Measurements from ENCODE around the gene CCDC85C. TPM values are rescaled to one million over a fixed set of nuclear protein-coding genes. Genes with fewer than 3 reads are reported as not detected.

The CCDC85C gene
- total RNA-seq, 1 experiment from 2014 or later, result 36.4 TPM

DNA sequence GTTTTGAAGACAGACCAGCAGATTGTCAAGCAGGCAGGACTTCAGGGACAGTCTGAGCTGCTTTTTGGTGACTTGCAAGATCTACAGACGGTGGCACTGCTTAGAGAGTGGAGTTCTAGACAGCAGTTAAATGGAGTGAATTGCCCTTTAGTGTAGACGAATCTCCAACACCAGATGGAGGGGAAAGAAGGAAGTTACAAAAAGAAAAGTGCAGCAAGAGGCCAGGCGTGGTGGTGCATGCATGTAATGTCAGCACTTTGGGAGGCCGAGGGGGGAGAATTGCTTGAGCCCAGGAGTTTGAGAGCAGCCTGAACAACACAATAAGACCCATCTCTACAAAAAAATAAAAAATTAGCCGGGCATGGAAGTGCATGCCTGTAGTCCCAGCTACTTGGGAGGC lies 32.5 kb upstream of the CCDC85C start:
- Histone ChIP-seq H3K9ac (ENCODE audit: low read length) (no peak overlapping the region), H3K4me1 (ENCODE audit: insufficient read depth, low read length) (no peaks in the 10 kb centered on the region), H3K79me2 (ENCODE audit: low read length) (no peaks in the 10 kb centered on the region), H3K27me3 (ENCODE audit: low read length) (no peaks in the 10 kb centered on the region), H3K9me3 (ENCODE audit: low read length) (no peaks in the 10 kb centered on the region), H3K4me2 (ENCODE audit: low read length) (no peak overlapping the region), H3K4me3 (ENCODE audit: low read length) (no peak overlapping the region), H3K36me3 (ENCODE audit: low read depth, low read length) (no peaks in the 10 kb centered on the region), H2AFZ (ENCODE audit: low read length) (no peak overlapping the region), H3F3A (ENCODE audit: low read length, unreplicated experiment) (no peaks in the 10 kb centered on the region), H3K27ac (ENCODE audit: low read length) (no peak overlapping the region), H3K9me2 (replicated peaks; ENCODE audit: low read length) (no peaks in the 10 kb centered on the region), H4K20me1 (ENCODE audit: low read length) (no peaks in the 10 kb centered on the region)
- no TSS peak for BruUV-seq (replicated peaks)
- ChIA-PET POLR2A (ENCODE audit: unreplicated experiment) (no interaction called here), CTCF (no interaction called here)
- ATAC-seq, result no peak
- intact Hi-C loops (cut with micrococcal nuclease), result no loop called here
- DNase-seq, result peak; percentile 2
- no peak for TF ChIP-seq EZH2 (IDR thresholded peaks at IDR 0.05; ENCODE audit: low read length, unreplicated experiment)
- TF ChIP-seq, protein P1, sequence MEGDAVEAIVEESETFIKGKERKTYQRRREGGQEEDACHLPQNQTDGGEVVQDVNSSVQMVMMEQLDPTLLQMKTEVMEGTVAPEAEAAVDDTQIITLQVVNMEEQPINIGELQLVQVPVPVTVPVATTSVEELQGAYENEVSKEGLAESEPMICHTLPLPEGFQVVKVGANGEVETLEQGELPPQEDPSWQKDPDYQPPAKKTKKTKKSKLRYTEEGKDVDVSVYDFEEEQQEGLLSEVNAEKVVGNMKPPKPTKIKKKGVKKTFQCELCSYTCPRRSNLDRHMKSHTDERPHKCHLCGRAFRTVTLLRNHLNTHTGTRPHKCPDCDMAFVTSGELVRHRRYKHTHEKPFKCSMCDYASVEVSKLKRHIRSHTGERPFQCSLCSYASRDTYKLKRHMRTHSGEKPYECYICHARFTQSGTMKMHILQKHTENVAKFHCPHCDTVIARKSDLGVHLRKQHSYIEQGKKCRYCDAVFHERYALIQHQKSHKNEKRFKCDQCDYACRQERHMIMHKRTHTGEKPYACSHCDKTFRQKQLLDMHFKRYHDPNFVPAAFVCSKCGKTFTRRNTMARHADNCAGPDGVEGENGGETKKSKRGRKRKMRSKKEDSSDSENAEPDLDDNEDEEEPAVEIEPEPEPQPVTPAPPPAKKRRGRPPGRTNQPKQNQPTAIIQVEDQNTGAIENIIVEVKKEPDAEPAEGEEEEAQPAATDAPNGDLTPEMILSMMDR (conservative IDR thresholded peaks at IDR 0.05; ENCODE audit: low read depth, low read length), result no peak
- no peak for TF ChIP-seq EZH2phosphoT487 (IDR thresholded peaks at IDR 0.05; ENCODE audit: borderline replicate concordance, low read length)

DNA sequence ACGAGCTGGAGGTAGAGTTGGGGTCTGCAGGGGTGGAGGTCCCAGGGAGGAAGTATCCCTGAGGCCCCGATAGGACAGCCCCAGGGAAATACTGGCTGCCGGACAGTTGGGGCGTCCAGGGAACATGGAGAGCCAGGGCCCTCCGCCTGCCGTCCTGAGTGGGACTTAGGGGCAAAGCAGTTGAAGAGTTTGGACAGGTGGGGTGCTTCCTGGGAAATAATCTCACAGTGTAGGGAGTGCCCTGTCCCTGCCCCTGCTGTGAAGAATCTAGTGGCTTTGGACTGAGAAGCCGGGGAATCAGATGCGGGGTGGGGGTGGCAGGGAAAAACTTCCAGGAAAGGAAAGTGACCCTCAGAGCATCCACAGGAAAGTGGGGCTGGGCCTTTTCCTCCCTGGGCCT lies 31.1 kb upstream of the CCDC85C start:
- BruUV-seq (replicated peaks), result no TSS peak
- DNase-seq (no peak), ATAC-seq (no peak)
- no peaks in the 10 kb centered on the region for H3K27me3 ChIP-seq (ENCODE audit: low read length)
- no peak overlapping the region for H3K4me3 ChIP-seq (ENCODE audit: low read length)
- intact Hi-C loops (cut with micrococcal nuclease), result no loop called here
- no peaks in the 10 kb centered on the region for H3F3A ChIP-seq (ENCODE audit: low read length, unreplicated experiment)
- no peaks in the 10 kb centered on the region for H3K9me3 ChIP-seq (ENCODE audit: low read length)
- H3K36me3 ChIP-seq (ENCODE audit: low read depth, low read length), result no peaks in the 10 kb centered on the region
- H3K79me2 ChIP-seq (ENCODE audit: low read length), result no peaks in the 10 kb centered on the region
- H3K4me1 ChIP-seq (ENCODE audit: insufficient read depth, low read length), result no peaks in the 10 kb centered on the region
- H3K27ac ChIP-seq (ENCODE audit: low read length), result no peak overlapping the region
- CTCF ChIA-PET, result no interaction called here
- no peak overlapping the region for H3K4me2 ChIP-seq (ENCODE audit: low read length)
- H4K20me1 ChIP-seq (ENCODE audit: low read length), result no peaks in the 10 kb centered on the region
- H3K9me2 ChIP-seq (replicated peaks; ENCODE audit: low read length), result no peaks in the 10 kb centered on the region
- POLR2A ChIA-PET (ENCODE audit: unreplicated experiment), result no interaction called here
- TF ChIP-seq, protein P1 (conservative IDR thresholded peaks at IDR 0.05; ENCODE audit: low read depth, low read length), result no peak
- TF ChIP-seq EZH2 (IDR thresholded peaks at IDR 0.05; ENCODE audit: low read length, unreplicated experiment) (no peak), EZH2phosphoT487 (IDR thresholded peaks at IDR 0.05; ENCODE audit: borderline replicate concordance, low read length) (no peak)
- no peak overlapping the region for H2AFZ ChIP-seq (ENCODE audit: low read length)
- H3K9ac ChIP-seq (ENCODE audit: low read length), result no peak overlapping the region

DNA sequence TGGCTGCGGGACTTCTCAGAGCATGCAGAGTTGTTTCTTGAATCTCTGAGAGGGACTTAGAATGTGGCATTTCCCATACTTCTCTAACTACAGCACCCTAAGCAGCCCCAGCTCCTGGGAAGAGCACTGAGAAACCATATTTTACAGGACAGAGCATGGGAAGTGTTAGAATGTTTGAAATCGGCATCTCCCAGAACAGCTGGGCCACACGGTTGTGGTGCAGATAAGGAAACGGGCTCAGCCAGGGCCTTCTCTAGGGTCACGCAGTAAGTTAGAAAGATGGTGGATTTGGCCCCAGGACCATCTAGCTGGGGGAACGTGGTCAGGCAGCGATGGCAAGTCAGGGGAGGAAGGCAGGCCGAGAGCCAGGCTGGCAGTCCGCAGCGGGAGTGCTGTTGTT lies 30.4 kb upstream of the CCDC85C start:
- no peaks in the 10 kb centered on the region for H3K9me3 ChIP-seq (ENCODE audit: low read length)
- intact Hi-C loops (cut with micrococcal nuclease), result no loop called here
- no peaks in the 10 kb centered on the region for H3K79me2 ChIP-seq (ENCODE audit: low read length)
- no peak overlapping the region for H3K4me3 ChIP-seq (ENCODE audit: low read length)
- no peak overlapping the region for H3K4me2 ChIP-seq (ENCODE audit: low read length)
- no peaks in the 10 kb centered on the region for H3K9me2 ChIP-seq (replicated peaks; ENCODE audit: low read length)
- ATAC-seq (no peak), DNase-seq (no peak)
- H3K27ac ChIP-seq (ENCODE audit: low read length), result no peak overlapping the region
- CTCF ChIA-PET, result no interaction called here
- H3K4me1 ChIP-seq (ENCODE audit: insufficient read depth, low read length), result no peaks in the 10 kb centered on the region
- BruUV-seq (replicated peaks), result no TSS peak
- POLR2A ChIA-PET (ENCODE audit: unreplicated experiment), result no interaction called here
- TF ChIP-seq EZH2phosphoT487 (IDR thresholded peaks at IDR 0.05; ENCODE audit: borderline replicate concordance, low read length), result no peak
- TF ChIP-seq, protein P1 (conservative IDR thresholded peaks at IDR 0.05; ENCODE audit: low read depth, low read length), result no peak
- TF ChIP-seq EZH2 (IDR thresholded peaks at IDR 0.05; ENCODE audit: low read length, unreplicated experiment), result no peak
- no peaks in the 10 kb centered on the region for H3F3A ChIP-seq (ENCODE audit: low read length, unreplicated experiment)
- no peaks in the 10 kb centered on the region for H4K20me1 ChIP-seq (ENCODE audit: low read length)
- no peaks in the 10 kb centered on the region for H3K36me3 ChIP-seq (ENCODE audit: low read depth, low read length)
- H3K9ac ChIP-seq (ENCODE audit: low read length), result no peak overlapping the region
- H3K27me3 ChIP-seq (ENCODE audit: low read length), result no peaks in the 10 kb centered on the region
- H2AFZ ChIP-seq (ENCODE audit: low read length), result no peak overlapping the region

Measured in PC-3 (cell line).